Suprapubic skin (tissue), 4 donors: ENCODE measurements around the gene GJC2.

Experiments used
- EP300 ChIP-seq: sonication (generic); formaldehyde crosslinking; IDR thresholded peaks from one replicate; pipeline ENCODE4 v1.6.1; 2017; ENCODE audit warnings: antibody characterized with exemption
- POLR2A ChIP-seq, 2 donors: fragments of 450-650 bp; IDR thresholded peaks; one replicate each; pipeline ENCODE4 v1.6.1; 2017; ENCODE audit warnings: antibody characterized with exemption in 2 of 2, mild to moderate bottlenecking in 2 of 2, moderate library complexity in 2 of 2
- POLR2AphosphoS5 ChIP-seq, 3 donors: sonication (generic); formaldehyde crosslinking; IDR thresholded peaks; one replicate each; pipeline ENCODE4 v1.6.1; 2017; ENCODE audit warnings: antibody characterized with exemption in 3 of 3
- TF ChIP-seq, protein P1 (sequence below), 2 donors: fragments of 200-600 bp in 1 of 2; fragments of 450-650 bp in 1 of 2; sonication (generic) in 1 of 2; IDR thresholded peaks; one replicate each; pipeline ENCODE4 v1.5.1; 2016 to 2019; ENCODE audit warnings: antibody characterized with exemption in 2 of 2, mild to moderate bottlenecking in 1 of 2, moderate library complexity in 1 of 2

DNA sequence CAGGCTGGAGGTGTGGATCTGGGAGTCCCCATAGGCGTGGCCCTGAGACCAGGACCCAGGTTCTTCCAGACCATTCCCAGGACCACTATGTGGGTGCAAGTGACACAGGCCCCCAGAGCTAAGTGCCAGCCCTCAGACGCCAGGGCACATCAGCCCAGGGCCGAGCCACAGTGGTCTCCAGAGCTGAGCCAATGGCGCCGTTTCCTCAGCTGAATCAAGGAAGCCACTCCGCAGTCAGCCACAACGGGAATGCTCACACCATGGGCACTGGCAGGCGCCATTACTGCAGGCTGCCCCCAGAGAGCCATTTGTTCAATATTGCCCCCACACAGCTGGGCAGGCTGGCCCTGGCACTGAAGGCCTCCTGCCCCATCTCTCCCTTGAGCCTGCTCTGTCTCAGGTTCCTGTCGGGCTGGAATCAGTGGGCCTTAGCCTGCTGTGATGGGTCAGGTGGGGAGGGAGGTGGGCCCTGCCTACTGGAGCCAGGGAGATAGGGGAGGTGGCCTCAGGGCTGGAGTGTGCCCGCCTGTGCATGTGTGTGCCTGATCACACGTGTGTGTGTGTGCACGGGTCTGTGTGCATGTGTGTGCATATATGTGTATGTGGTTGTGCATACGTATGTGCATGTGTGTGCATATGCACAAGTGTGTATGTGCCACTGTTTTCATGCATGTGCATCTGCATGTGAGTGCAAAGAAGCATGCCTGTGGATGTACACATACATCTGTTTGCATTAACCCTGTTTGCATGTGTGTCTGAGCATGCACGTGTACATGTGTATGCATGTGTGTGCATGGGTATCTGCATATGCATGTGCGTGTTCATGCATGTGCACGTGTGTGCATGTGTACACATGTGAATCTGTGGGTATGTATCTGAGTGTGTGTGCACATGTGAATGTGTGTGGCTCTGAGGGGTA, 6.1 kb downstream of the GJC2 start:
- TF ChIP-seq, protein P1, sequence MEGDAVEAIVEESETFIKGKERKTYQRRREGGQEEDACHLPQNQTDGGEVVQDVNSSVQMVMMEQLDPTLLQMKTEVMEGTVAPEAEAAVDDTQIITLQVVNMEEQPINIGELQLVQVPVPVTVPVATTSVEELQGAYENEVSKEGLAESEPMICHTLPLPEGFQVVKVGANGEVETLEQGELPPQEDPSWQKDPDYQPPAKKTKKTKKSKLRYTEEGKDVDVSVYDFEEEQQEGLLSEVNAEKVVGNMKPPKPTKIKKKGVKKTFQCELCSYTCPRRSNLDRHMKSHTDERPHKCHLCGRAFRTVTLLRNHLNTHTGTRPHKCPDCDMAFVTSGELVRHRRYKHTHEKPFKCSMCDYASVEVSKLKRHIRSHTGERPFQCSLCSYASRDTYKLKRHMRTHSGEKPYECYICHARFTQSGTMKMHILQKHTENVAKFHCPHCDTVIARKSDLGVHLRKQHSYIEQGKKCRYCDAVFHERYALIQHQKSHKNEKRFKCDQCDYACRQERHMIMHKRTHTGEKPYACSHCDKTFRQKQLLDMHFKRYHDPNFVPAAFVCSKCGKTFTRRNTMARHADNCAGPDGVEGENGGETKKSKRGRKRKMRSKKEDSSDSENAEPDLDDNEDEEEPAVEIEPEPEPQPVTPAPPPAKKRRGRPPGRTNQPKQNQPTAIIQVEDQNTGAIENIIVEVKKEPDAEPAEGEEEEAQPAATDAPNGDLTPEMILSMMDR (IDR thresholded peaks at IDR 0.05): no peak
- no peak for TF ChIP-seq POLR2A (IDR thresholded peaks at IDR 0.05)
- no peak for TF ChIP-seq POLR2AphosphoS5 (IDR thresholded peaks at IDR 0.05)
- no peak for TF ChIP-seq EP300
